ENCODE results near the gene FGF5.

Gene FGF5

GRCh38 chr4:80324171-80324570 is 57.7 kb downstream of the FGF5 start:
- Histone ChIP-seq H3K27ac (ENCODE audit: insufficient read depth, low read length, poor library complexity, severe bottlenecking) (no peak overlapping the region), H3K9me3 (ENCODE audit: control insufficient read depth, low read length) (no peaks in the 10 kb centered on the region), H3K27me3 (replicated peaks; ENCODE audit: control insufficient read depth, insufficient read depth, low read length, poor library complexity, severe bottlenecking) (no peaks in the 10 kb centered on the region), H3K4me1 (ENCODE audit: control insufficient read depth, insufficient read depth, low read length, poor library complexity, severe bottlenecking) (no peaks in the 10 kb centered on the region), H3K4me3 (ENCODE audit: insufficient read depth, low read depth, low read length, poor library complexity, severe bottlenecking) (no peak overlapping the region), H3K36me3 (ENCODE audit: control insufficient read depth, insufficient read depth, low read length) (no peaks in the 10 kb centered on the region)
- DNase-seq = no peak

- H3K4me1 ChIP-seq (ENCODE audit: control insufficient read depth, insufficient read depth, low read length, poor library complexity, severe bottlenecking) = peaks cover 7% of the 10 kb centered on the region
- DNase-seq = no peak
- H3K4me3 ChIP-seq (ENCODE audit: insufficient read depth, low read depth, low read length, poor library complexity, severe bottlenecking) = no peak overlapping the region
- peaks cover 8% of the 10 kb centered on the region for H3K27me3 ChIP-seq (replicated peaks; ENCODE audit: control insufficient read depth, insufficient read depth, low read length, poor library complexity, severe bottlenecking)
- no peaks in the 10 kb centered on the region for H3K36me3 ChIP-seq (ENCODE audit: control insufficient read depth, insufficient read depth, low read length)
- H3K27ac ChIP-seq (ENCODE audit: insufficient read depth, low read length, poor library complexity, severe bottlenecking) = no peak overlapping the region
- H3K9me3 ChIP-seq (ENCODE audit: control insufficient read depth, low read length) = no peaks in the 10 kb centered on the region
Measured at GRCh38 chr4:80331693-80332092, 65.2 kb downstream of the FGF5 start.

- Histone ChIP-seq H3K9me3 (ENCODE audit: control insufficient read depth, low read length) (no peaks in the 10 kb centered on the region), H3K27me3 (replicated peaks; ENCODE audit: control insufficient read depth, insufficient read depth, low read length, poor library complexity, severe bottlenecking) (peaks cover 8% of the 10 kb centered on the region)
- no peak for DNase-seq
Measured at GRCh38 chr4:80333121-80333520, 66.7 kb downstream of the FGF5 start.

GRCh38 chr4:80334568-80334967 is 68.1 kb downstream of the FGF5 start:
- no peak for DNase-seq
- no peaks in the 10 kb centered on the region for H3K36me3 ChIP-seq (ENCODE audit: control insufficient read depth, insufficient read depth, low read length)
- H3K4me3 ChIP-seq (ENCODE audit: insufficient read depth, low read depth, low read length, poor library complexity, severe bottlenecking) = no peak overlapping the region
- no peak overlapping the region for H3K27ac ChIP-seq (ENCODE audit: insufficient read depth, low read length, poor library complexity, severe bottlenecking)
- peaks cover 7% of the 10 kb centered on the region for H3K4me1 ChIP-seq (ENCODE audit: control insufficient read depth, insufficient read depth, low read length, poor library complexity, severe bottlenecking)
- H3K9me3 ChIP-seq (ENCODE audit: control insufficient read depth, low read length) = no peaks in the 10 kb centered on the region
- peaks cover 13% of the 10 kb centered on the region for H3K27me3 ChIP-seq (replicated peaks; ENCODE audit: control insufficient read depth, insufficient read depth, low read length, poor library complexity, severe bottlenecking)

More at GRCh38 chr4:80333121-80333520, 66.7 kb downstream of the FGF5 start:
- Histone ChIP-seq H3K27ac (ENCODE audit: insufficient read depth, low read length, poor library complexity, severe bottlenecking) (no peak overlapping the region), H3K4me1 (ENCODE audit: control insufficient read depth, insufficient read depth, low read length, poor library complexity, severe bottlenecking) (peaks cover 7% of the 10 kb centered on the region), H3K36me3 (ENCODE audit: control insufficient read depth, insufficient read depth, low read length) (no peaks in the 10 kb centered on the region), H3K4me3 (ENCODE audit: insufficient read depth, low read depth, low read length, poor library complexity, severe bottlenecking) (no peak overlapping the region)

GRCh38 chr4:80335226-80335553 is 68.7 kb downstream of the FGF5 start:
- peaks cover 13% of the 10 kb centered on the region for H3K27me3 ChIP-seq (replicated peaks; ENCODE audit: control insufficient read depth, insufficient read depth, low read length, poor library complexity, severe bottlenecking)
- H3K9me3 ChIP-seq (ENCODE audit: control insufficient read depth, low read length) = no peaks in the 10 kb centered on the region
- H3K4me3 ChIP-seq (ENCODE audit: insufficient read depth, low read depth, low read length, poor library complexity, severe bottlenecking) = peak overlapping the region; percentile 47
- no peak for DNase-seq
- no peak overlapping the region for H3K27ac ChIP-seq (ENCODE audit: insufficient read depth, low read length, poor library complexity, severe bottlenecking)
- H3K4me1 ChIP-seq (ENCODE audit: control insufficient read depth, insufficient read depth, low read length, poor library complexity, severe bottlenecking) = peaks cover 7% of the 10 kb centered on the region
- H3K36me3 ChIP-seq (ENCODE audit: control insufficient read depth, insufficient read depth, low read length) = no peaks in the 10 kb centered on the region

GRCh38 chr4:80335554-80336358 is 69.3 kb downstream of the FGF5 start, which contains the start of gene CFAP299:
Gene CFAP299 (plus strand): TSS chr4:80335730.
- no peak within 1 kb of the TSS for H3K27ac ChIP-seq (ENCODE audit: insufficient read depth, low read length, poor library complexity, severe bottlenecking)
- H3K27me3 ChIP-seq (replicated peaks; ENCODE audit: control insufficient read depth, insufficient read depth, low read length, poor library complexity, severe bottlenecking) = peaks cover 13% of the 10 kb centered on the region
- no peaks in the 10 kb centered on the region for H3K36me3 ChIP-seq (ENCODE audit: control insufficient read depth, insufficient read depth, low read length)

GRCh38 chr4:80336582-80336981 is 70.1 kb downstream of the FGF5 start:
- H3K9me3 ChIP-seq (ENCODE audit: control insufficient read depth, low read length) = no peaks in the 10 kb centered on the region
- no peak overlapping the region for H3K27ac ChIP-seq (ENCODE audit: insufficient read depth, low read length, poor library complexity, severe bottlenecking)
- peaks cover 13% of the 10 kb centered on the region for H3K27me3 ChIP-seq (replicated peaks; ENCODE audit: control insufficient read depth, insufficient read depth, low read length, poor library complexity, severe bottlenecking)
- peaks cover 7% of the 10 kb centered on the region for H3K4me1 ChIP-seq (ENCODE audit: control insufficient read depth, insufficient read depth, low read length, poor library complexity, severe bottlenecking)
- H3K36me3 ChIP-seq (ENCODE audit: control insufficient read depth, insufficient read depth, low read length) = no peaks in the 10 kb centered on the region
- no peak overlapping the region for H3K4me3 ChIP-seq (ENCODE audit: insufficient read depth, low read depth, low read length, poor library complexity, severe bottlenecking)
- no peak for DNase-seq

More at GRCh38 chr4:80335554-80336358, 69.3 kb downstream of the FGF5 start, which contains the start of gene CFAP299:
- no peak for DNase-seq
- peak within 1 kb of the TSS; percentile 47 for H3K4me3 ChIP-seq (ENCODE audit: insufficient read depth, low read depth, low read length, poor library complexity, severe bottlenecking)
- H3K4me1 ChIP-seq (ENCODE audit: control insufficient read depth, insufficient read depth, low read length, poor library complexity, severe bottlenecking) = peaks cover 7% of the 10 kb centered on the region
- no peaks in the 10 kb centered on the region for H3K9me3 ChIP-seq (ENCODE audit: control insufficient read depth, low read length)

- Histone ChIP-seq H3K27me3 (replicated peaks; ENCODE audit: control insufficient read depth, insufficient read depth, low read length, poor library complexity, severe bottlenecking) (peaks cover 8% of the 10 kb centered on the region), H3K9me3 (ENCODE audit: control insufficient read depth, low read length) (no peaks in the 10 kb centered on the region), H3K36me3 (ENCODE audit: control insufficient read depth, insufficient read depth, low read length) (no peaks in the 10 kb centered on the region), H3K4me3 (ENCODE audit: insufficient read depth, low read depth, low read length, poor library complexity, severe bottlenecking) (no peak overlapping the region), H3K4me1 (ENCODE audit: control insufficient read depth, insufficient read depth, low read length, poor library complexity, severe bottlenecking) (peaks cover 7% of the 10 kb centered on the region), H3K27ac (ENCODE audit: insufficient read depth, low read length, poor library complexity, severe bottlenecking) (no peak overlapping the region)
- DNase-seq = no peak
Measured at GRCh38 chr4:80340036-80340435, 73.6 kb downstream of the FGF5 start.
